Esophagus squamous epithelium (tissue), 4 donors: ENCODE data around the gene OPN5.

ENCODE experiments used
- CTCF ChIP-seq, 6 experiments: fragments of 450-650 bp in 4 of 6; fragments of 200-600 bp in 2 of 6; sonication (generic) in 2 of 6; IDR thresholded peaks; one replicate each; pipeline ENCODE4 v1.5.1; 2016 to 2019; ENCODE audit warnings: antibody characterized with exemption in 6 of 6, mild to moderate bottlenecking in 4 of 6, moderate library complexity in 4 of 6
- POLR2A ChIP-seq, 4 donors: fragments of 450-650 bp; IDR thresholded peaks; one replicate each; pipeline ENCODE4 v1.6.1; 2017; ENCODE audit warnings: antibody characterized with exemption in 4 of 4, mild to moderate bottlenecking in 4 of 4, moderate library complexity in 3 of 4

GRCh38 chr6:47781732-47782131 lies at the start of gene OPN5:
- TF ChIP-seq CTCF (IDR thresholded peaks at IDR 0.05) (no peak), POLR2A (IDR thresholded peaks at IDR 0.05) (no peak)
